ENCODE data around the gene UCHL1. TPM values are rescaled to one million over a fixed set of nuclear protein-coding genes. Genes with fewer than 3 reads are reported as not detected.

UCHL1 gene
- total and polyA plus RNA-seq, 2 experiments from 2014 or later, result 111 to 158 TPM

DNA sequence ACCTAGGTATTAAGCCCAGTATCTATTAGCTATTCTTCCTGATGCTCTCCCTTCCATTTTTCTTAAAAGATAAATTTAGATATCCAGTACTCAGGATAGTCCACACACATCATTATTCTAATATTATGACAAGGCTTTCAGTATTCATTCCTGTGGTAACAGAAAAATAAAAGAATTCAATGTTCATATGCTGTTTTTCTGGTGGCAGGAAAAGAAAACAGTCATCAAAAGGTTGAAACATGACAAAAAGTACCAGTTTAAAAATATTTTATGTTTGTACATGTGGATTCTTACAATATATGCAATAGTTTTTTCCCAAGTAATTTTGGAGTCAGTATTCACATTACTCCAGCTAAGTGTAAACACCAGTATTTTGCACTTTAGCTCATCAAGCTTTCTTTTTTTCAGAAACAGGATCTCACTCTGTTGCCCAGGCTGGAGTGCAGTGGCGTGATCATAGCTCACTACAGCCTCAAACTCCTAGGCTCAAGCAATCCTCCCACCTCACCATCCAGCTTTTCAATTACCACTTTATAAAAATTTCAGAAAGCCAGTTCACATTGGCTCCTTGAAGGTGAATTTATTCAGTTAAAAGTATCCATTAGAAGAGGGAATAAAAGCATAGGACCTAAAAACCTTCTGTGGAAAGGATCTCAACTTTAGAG lies 44.6 kb upstream of the UCHL1 start:
- Histone ChIP-seq H3K4me1 (ENCODE audit: insufficient read depth) (peaks cover 17% of the 10 kb centered on the region), H3K9me2 (replicated peaks; ENCODE audit: insufficient read depth) (no peaks in the 10 kb centered on the region), H3K79me2 (peaks cover 67% of the 10 kb centered on the region), H3K36me3 (replicated peaks; ENCODE audit: insufficient read depth, low read depth) (no peaks in the 10 kb centered on the region), H4K20me1 (ENCODE audit: insufficient read depth, poor library complexity, severe bottlenecking) (no peaks in the 10 kb centered on the region), H3K4me3 (no peak overlapping the region), H3K27me3 (no peaks in the 10 kb centered on the region), H2AFZ (peak overlapping the region; percentile 33), H3K27ac (peak overlapping the region; percentile 8), H3K4me2 (peak overlapping the region; percentile 91), H3K9me3 (ENCODE audit: low read depth) (no peaks in the 10 kb centered on the region)
- TF ChIP-seq, protein P1, sequence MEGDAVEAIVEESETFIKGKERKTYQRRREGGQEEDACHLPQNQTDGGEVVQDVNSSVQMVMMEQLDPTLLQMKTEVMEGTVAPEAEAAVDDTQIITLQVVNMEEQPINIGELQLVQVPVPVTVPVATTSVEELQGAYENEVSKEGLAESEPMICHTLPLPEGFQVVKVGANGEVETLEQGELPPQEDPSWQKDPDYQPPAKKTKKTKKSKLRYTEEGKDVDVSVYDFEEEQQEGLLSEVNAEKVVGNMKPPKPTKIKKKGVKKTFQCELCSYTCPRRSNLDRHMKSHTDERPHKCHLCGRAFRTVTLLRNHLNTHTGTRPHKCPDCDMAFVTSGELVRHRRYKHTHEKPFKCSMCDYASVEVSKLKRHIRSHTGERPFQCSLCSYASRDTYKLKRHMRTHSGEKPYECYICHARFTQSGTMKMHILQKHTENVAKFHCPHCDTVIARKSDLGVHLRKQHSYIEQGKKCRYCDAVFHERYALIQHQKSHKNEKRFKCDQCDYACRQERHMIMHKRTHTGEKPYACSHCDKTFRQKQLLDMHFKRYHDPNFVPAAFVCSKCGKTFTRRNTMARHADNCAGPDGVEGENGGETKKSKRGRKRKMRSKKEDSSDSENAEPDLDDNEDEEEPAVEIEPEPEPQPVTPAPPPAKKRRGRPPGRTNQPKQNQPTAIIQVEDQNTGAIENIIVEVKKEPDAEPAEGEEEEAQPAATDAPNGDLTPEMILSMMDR (IDR thresholded peaks at IDR 0.05; ENCODE audit: poor library complexity), result no peak
- TF ChIP-seq EZH2 (IDR thresholded peaks at IDR 0.05; ENCODE audit: borderline replicate concordance), result no peak
- TF ChIP-seq EZH2phosphoT487 (IDR thresholded peaks at IDR 0.05; ENCODE audit: low read depth, severe bottlenecking, unreplicated experiment), result no peak
- 88% methylated on average over 1 of the region's 1 CpG for WGBS (ENCODE audit: low lambda C conversion rate, missing lambda C conversion rate)
- no peak for DNase-seq (ENCODE audit: low spot score)

DNA sequence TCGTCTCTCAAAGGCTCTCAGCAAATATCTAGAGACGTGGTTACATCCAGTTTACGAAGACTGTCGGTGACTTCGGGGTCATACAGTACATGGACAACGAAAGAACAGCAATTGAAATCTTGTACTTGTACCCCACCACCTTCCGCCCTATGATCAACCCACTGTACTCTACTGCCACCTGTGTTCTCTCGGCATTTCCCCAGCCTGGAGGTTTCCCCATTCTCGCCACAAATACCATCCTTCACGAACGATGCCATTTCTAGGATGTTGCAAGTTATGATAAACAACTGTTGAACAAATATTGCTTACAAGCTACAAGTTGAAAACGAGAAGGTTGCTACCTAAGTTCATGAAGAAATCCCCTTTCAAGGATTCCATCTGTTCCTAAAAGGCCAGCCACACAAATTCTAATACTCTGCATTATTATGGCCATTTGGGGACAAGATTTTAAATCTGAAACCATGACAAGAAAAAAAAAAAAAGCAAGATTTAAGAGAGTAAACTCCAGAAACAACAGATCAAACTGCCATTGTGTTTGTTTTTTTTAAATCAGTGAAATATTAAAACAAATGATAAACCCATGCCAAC lies 44.0 kb upstream of the UCHL1 start:
- peak; percentile 76 for DNase-seq (ENCODE audit: low spot score)
- peak overlapping the region; percentile 8 for H3K27ac ChIP-seq
- peaks cover 19% of the 10 kb centered on the region for H3K4me1 ChIP-seq (ENCODE audit: insufficient read depth)
- peak overlapping the region; percentile 88 for H3K4me3 ChIP-seq
- H3K4me2 ChIP-seq, result peak overlapping the region; percentile 91
- 26% methylated on average over 12 of the region's 12 CpGs for WGBS (ENCODE audit: low lambda C conversion rate, missing lambda C conversion rate)
- H2AFZ ChIP-seq, result peak overlapping the region; percentile 33
- H3K9me3 ChIP-seq (ENCODE audit: low read depth), result no peaks in the 10 kb centered on the region
- peaks cover 60% of the 10 kb centered on the region for H3K79me2 ChIP-seq
- no peaks in the 10 kb centered on the region for H4K20me1 ChIP-seq (ENCODE audit: insufficient read depth, poor library complexity, severe bottlenecking)
- no peaks in the 10 kb centered on the region for H3K27me3 ChIP-seq
- no peaks in the 10 kb centered on the region for H3K9me2 ChIP-seq (replicated peaks; ENCODE audit: insufficient read depth)
- no peak for TF ChIP-seq EZH2phosphoT487 (IDR thresholded peaks at IDR 0.05; ENCODE audit: low read depth, severe bottlenecking, unreplicated experiment)
- TF ChIP-seq, protein P1 (IDR thresholded peaks at IDR 0.05; ENCODE audit: poor library complexity), result peak; percentile 68
- no peaks in the 10 kb centered on the region for H3K36me3 ChIP-seq (replicated peaks; ENCODE audit: insufficient read depth, low read depth)

DNA sequence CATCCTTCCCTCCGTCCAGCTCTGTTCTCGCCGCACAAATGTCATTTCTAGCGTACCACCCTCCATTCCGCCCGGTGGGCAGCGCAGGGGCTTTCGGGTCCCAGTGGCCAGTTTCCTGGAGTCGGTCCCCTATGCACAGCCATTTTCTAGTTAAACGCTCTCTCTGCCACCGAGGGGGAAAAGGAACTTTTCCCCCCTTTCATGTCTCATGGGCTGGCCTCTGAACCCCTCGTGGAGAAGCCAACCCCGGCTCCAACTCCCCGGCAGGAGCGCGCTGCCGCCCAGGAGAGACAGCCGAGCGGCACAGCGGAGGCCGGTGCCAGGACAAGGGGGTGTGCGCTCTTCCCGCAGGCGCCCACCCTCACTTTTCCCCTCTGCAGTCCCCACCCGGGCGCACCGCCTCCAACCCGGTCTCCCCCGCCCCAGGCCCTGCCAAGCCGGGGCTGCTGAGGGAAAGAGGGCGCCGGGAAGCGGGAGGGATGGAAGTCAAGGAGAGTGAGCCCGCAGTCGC lies 43.0 kb upstream of the UCHL1 start:
- no peaks in the 10 kb centered on the region for H3K27me3 ChIP-seq
- H3K79me2 ChIP-seq, result peaks cover 51% of the 10 kb centered on the region
- no peaks in the 10 kb centered on the region for H3K9me2 ChIP-seq (replicated peaks; ENCODE audit: insufficient read depth)
- DNase-seq (ENCODE audit: low spot score), result peak; percentile 54
- under 1% methylated on average over 34 of the region's 35 CpGs for WGBS (ENCODE audit: low lambda C conversion rate, missing lambda C conversion rate)
- peak overlapping the region; percentile 88 for H3K4me3 ChIP-seq
- TF ChIP-seq, protein P1 (IDR thresholded peaks at IDR 0.05; ENCODE audit: poor library complexity), result no peak
- TF ChIP-seq EZH2phosphoT487 (IDR thresholded peaks at IDR 0.05; ENCODE audit: low read depth, severe bottlenecking, unreplicated experiment) (no peak), EZH2 (IDR thresholded peaks at IDR 0.05; ENCODE audit: borderline replicate concordance) (no peak)
- H4K20me1 ChIP-seq (ENCODE audit: insufficient read depth, poor library complexity, severe bottlenecking), result no peaks in the 10 kb centered on the region
- peak overlapping the region; percentile 75 for H3K27ac ChIP-seq
- peak overlapping the region; percentile 91 for H3K4me2 ChIP-seq
- peaks cover 19% of the 10 kb centered on the region for H3K4me1 ChIP-seq (ENCODE audit: insufficient read depth)
- no peaks in the 10 kb centered on the region for H3K36me3 ChIP-seq (replicated peaks; ENCODE audit: insufficient read depth, low read depth)
- H2AFZ ChIP-seq, result peak overlapping the region; percentile 69
- H3K9me3 ChIP-seq (ENCODE audit: low read depth), result no peaks in the 10 kb centered on the region

Data from hepatocyte (in vitro differentiated cells).